ENCODE data around the gene THADA.

- TF ChIP-seq POLR2A (IDR thresholded peaks at IDR 0.05) (no peak), CTCF (IDR thresholded peaks at IDR 0.05) (no peak)
These were observed 54.7 kb downstream of the THADA start for GRCh38 chr2:43541165-43541564.
